Activated naive CD8-positive, alpha-beta T cell treated with anti-CD3 and anti-CD28 coated beads for 36 hours (primary cell): ENCODE data around the gene PDE3B. TPM values are rescaled to one million over a fixed set of nuclear protein-coding genes. Genes with fewer than 3 reads are reported as not detected.
"Not testable (repeated sequence)": the region's sequence is repeated elsewhere in the genome, so short reads cannot be mapped to it uniquely, and the experiment has no call there.

ENCODE experiments used
- DNase-seq: peaks from one replicate; pipeline ENCODE4 v3.0.0; 2021
- H3K27ac Mint-ChIP-seq: one replicate; pipeline ENCODE4 v1.8.0; 2022; ENCODE audit warnings: mild to moderate bottlenecking, moderate library complexity, mixed read lengths
- H3K27me3 Mint-ChIP-seq: one replicate; pipeline ENCODE4 v1.8.0; 2022; ENCODE audit warnings: mild to moderate bottlenecking, mixed read lengths
- H3K36me3 Mint-ChIP-seq: one replicate; pipeline ENCODE4 v1.8.0; 2021; ENCODE audit warnings: mild to moderate bottlenecking, mixed read lengths
- H3K4me1 Mint-ChIP-seq: one replicate; pipeline ENCODE4 v1.8.0; 2021; ENCODE audit warnings: mixed read lengths
- H3K4me3 Mint-ChIP-seq: one replicate; pipeline ENCODE4 v1.8.0; 2022; ENCODE audit warnings: mild to moderate bottlenecking, moderate library complexity, mixed read lengths
- H3K9me3 Mint-ChIP-seq: one replicate; pipeline ENCODE4 v1.8.0; 2022; ENCODE audit warnings: mixed read lengths
- total RNA-seq, 2 experiments: library from RNA; stranded (reverse); gene quantifications; one replicate each; pipeline ENCODE4 v1.2.3, GENCODE V29; 2021

PDE3B gene
- total RNA-seq: 10 to 100 TPM; 44.4 to 46.5 TPM

GRCh38 chr11:14643697-14644225, at the start of gene PDE3B:
PDE3B (plus strand) TSS chr11:14643804; CDS start chr11:14644076, 272 bp downstream.
- peak within 1 kb of the TSS; percentile 85 for H3K4me3 Mint-ChIP-seq
- peaks cover 55% of the 10 kb centered on the region for H3K36me3 Mint-ChIP-seq
- peaks cover 44% of the 10 kb centered on the region for H3K4me1 Mint-ChIP-seq
- peak; percentile 85 for DNase-seq
- no peaks in the 10 kb centered on the region for H3K27me3 Mint-ChIP-seq
- H3K9me3 Mint-ChIP-seq: no peaks in the 10 kb centered on the region
- peak within 1 kb of the TSS; percentile 91 for H3K27ac Mint-ChIP-seq

- H3K27ac Mint-ChIP-seq, H3K4me3 Mint-ChIP-seq, DNase-seq, H3K27me3 Mint-ChIP-seq, H3K4me1 Mint-ChIP-seq: not testable (repeated sequence)
- Mint-ChIP-seq H3K9me3 (peaks cover 57% of the 10 kb centered on the region), H3K36me3 (peaks cover 85% of the 10 kb centered on the region)
Observed at GRCh38 chr11:14595261-14595660, 48.3 kb upstream of the PDE3B start.

DNA sequence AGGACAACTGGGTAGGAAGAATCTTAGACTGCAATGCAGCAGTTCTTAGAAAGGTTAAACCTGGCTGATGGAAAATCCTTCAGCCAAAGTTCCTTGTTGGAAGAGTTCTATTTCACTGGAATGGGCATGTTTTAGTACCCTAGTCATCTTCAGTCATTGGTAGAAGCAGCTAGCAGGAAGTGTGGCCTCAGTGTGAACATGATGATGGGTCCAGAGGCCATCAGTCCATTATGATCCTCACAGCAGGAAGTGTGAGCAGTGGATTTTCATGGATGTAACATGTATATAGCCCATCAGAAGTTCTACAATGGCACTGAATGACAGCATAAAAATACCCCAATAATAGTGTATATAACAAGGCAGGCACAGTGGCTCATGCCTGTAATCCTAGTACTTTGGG, 35.9 kb upstream of the PDE3B start:
- no peak overlapping the region for H3K4me3 Mint-ChIP-seq
- no peaks in the 10 kb centered on the region for H3K27me3 Mint-ChIP-seq
- H3K4me1 Mint-ChIP-seq: peaks cover 13% of the 10 kb centered on the region
- H3K27ac Mint-ChIP-seq: no peak overlapping the region
- DNase-seq: no peak
- H3K9me3 Mint-ChIP-seq: peaks cover 11% of the 10 kb centered on the region
- H3K36me3 Mint-ChIP-seq: peaks cover 85% of the 10 kb centered on the region

GRCh38 chr11:14609902-14610301, 33.7 kb upstream of the PDE3B start:
- Mint-ChIP-seq H3K9me3 (peaks cover 11% of the 10 kb centered on the region), H3K36me3 (peaks cover 78% of the 10 kb centered on the region), H3K27me3 (no peaks in the 10 kb centered on the region), H3K4me1 (peaks cover 23% of the 10 kb centered on the region), H3K27ac (no peak overlapping the region), H3K4me3 (no peak overlapping the region)
- DNase-seq: no peak

GRCh38 chr11:14611939-14612338, 31.7 kb upstream of the PDE3B start:
- peaks cover 4% of the 10 kb centered on the region for H3K9me3 Mint-ChIP-seq
- peak overlapping the region; percentile 12 for H3K27ac Mint-ChIP-seq
- H3K27me3 Mint-ChIP-seq: no peaks in the 10 kb centered on the region
- peaks cover 36% of the 10 kb centered on the region for H3K4me1 Mint-ChIP-seq
- DNase-seq: no peak
- peaks cover 74% of the 10 kb centered on the region for H3K36me3 Mint-ChIP-seq
- H3K4me3 Mint-ChIP-seq: no peak overlapping the region

GRCh38 chr11:14612694-14613093, 30.9 kb upstream of the PDE3B start:
- H3K27me3 Mint-ChIP-seq: no peaks in the 10 kb centered on the region
- no peak overlapping the region for H3K4me3 Mint-ChIP-seq
- DNase-seq: no peak
- no peak overlapping the region for H3K27ac Mint-ChIP-seq
- H3K9me3 Mint-ChIP-seq: peaks cover under 1% of the 10 kb centered on the region
- peaks cover 39% of the 10 kb centered on the region for H3K4me1 Mint-ChIP-seq
- H3K36me3 Mint-ChIP-seq: peaks cover 73% of the 10 kb centered on the region

DNA sequence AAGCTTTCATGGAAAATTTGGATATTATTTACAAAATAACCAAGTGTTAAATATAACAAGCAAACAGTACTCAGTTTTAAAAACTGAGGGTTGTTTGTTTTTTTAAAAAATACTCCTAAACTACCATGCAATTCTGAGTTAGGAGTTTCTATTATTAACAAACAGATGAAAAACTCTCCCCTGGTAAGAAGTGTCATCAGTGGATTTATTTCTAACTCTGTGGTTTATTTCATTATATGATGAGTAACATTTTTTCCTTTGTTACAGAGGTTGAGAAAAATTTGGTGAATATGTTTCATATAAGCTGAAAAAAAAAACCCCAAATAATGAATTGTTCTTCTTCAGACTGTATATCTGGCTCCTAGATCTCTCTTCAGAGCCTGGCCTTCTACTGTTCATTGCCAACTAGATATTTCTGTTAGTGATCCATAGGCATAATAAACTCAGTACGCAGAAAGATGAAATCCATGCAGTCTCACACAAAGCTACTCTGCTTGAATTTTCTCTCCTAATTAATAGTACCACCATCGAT, 29.4 kb upstream of the PDE3B start:
- Mint-ChIP-seq H3K4me1 (peaks cover 49% of the 10 kb centered on the region), H3K36me3 (peaks cover 74% of the 10 kb centered on the region)

DNA sequence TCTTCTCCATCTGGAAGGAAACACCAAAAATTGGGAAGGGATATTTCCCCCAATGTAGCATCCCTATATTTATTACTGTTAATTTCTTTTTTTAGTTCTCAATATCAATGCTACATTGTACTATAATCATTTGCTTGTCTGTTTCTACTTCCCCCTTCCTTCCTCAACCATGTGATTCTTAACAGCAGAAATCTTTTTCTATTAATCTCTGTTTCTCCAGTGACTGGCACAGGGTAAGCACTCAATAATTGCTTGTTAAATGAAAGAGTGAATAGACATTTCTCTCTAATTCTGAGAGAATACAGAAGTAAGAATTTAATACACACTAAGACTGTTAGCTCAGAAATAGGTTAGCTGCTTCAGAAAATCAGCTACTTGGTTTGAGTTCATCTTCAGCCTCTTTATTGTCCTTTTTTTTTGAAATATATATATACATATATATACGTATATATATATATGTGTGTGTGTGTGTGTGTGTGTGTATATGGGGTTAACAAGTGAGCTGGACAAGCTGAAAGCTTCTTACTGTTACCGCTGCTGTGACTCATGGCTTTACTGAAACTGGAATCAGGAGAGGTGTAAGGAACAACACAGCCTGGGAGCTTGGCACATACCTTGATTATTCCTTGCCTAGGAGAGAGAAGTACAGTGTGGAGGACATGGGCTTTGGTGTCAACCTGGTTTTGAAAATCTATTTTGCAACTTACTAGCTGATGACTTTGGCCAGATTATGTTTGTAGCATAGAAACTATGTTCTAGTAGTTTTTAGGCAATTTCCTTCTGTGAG, 26.2 kb upstream of the PDE3B start:
- peaks cover 58% of the 10 kb centered on the region for H3K4me1 Mint-ChIP-seq
- H3K27me3 Mint-ChIP-seq: no peaks in the 10 kb centered on the region
- H3K4me3 Mint-ChIP-seq: no peak overlapping the region
- no peaks in the 10 kb centered on the region for H3K9me3 Mint-ChIP-seq
- H3K36me3 Mint-ChIP-seq: peaks cover 68% of the 10 kb centered on the region
- DNase-seq: no peak
- no peak overlapping the region for H3K27ac Mint-ChIP-seq

More for the DNA sequence above, 29.4 kb upstream of the PDE3B start:
- no peaks in the 10 kb centered on the region for H3K9me3 Mint-ChIP-seq
- no peak overlapping the region for H3K4me3 Mint-ChIP-seq
- no peaks in the 10 kb centered on the region for H3K27me3 Mint-ChIP-seq
- no peak for DNase-seq
- H3K27ac Mint-ChIP-seq: peak overlapping the region; percentile 50

- no peak for DNase-seq
- Mint-ChIP-seq H3K27me3 (no peaks in the 10 kb centered on the region), H3K4me3 (no peak overlapping the region), H3K4me1 (peaks cover 62% of the 10 kb centered on the region), H3K36me3 (peaks cover 71% of the 10 kb centered on the region), H3K9me3 (no peaks in the 10 kb centered on the region), H3K27ac (no peak overlapping the region)
Observed at GRCh38 chr11:14618060-14618459, 25.5 kb upstream of the PDE3B start.

GRCh38 chr11:14619603-14620531, 23.7 kb upstream of the PDE3B start:
- H3K4me1 Mint-ChIP-seq: peaks cover 66% of the 10 kb centered on the region
- H3K36me3 Mint-ChIP-seq: peaks cover 80% of the 10 kb centered on the region
- no peaks in the 10 kb centered on the region for H3K9me3 Mint-ChIP-seq
- no peaks in the 10 kb centered on the region for H3K27me3 Mint-ChIP-seq
- no peak for DNase-seq
- no peak overlapping the region for H3K27ac Mint-ChIP-seq
- H3K4me3 Mint-ChIP-seq: no peak overlapping the region

- Mint-ChIP-seq H3K4me3 (no peak overlapping the region), H3K36me3 (peaks cover 82% of the 10 kb centered on the region), H3K27me3 (no peaks in the 10 kb centered on the region), H3K9me3 (peaks cover 4% of the 10 kb centered on the region), H3K4me1 (peaks cover 71% of the 10 kb centered on the region), H3K27ac (peak overlapping the region; percentile 1)
- DNase-seq: no peak
Observed at GRCh38 chr11:14622223-14622954, 21.2 kb upstream of the PDE3B start.

DNA sequence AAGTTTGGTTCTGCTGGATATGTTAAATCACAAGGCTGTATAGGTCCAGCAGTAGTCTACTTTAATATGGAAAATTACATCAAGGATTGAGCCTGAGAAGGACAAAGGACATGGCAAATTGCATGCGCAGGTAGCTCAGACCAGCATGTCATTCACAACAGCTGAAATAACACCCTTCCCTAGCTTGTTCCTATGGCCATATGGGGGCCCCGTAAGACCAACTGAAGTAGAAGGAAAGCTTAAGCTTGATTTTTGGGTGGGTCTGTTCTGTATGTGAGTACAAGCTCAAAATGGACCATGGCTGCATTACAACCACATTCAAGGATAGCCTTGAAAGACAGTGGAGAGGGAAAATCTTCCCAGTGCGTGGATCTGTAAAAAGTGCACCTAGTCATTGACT, 20.6 kb upstream of the PDE3B start:
- H3K9me3 Mint-ChIP-seq: peaks cover 7% of the 10 kb centered on the region
- H3K27ac Mint-ChIP-seq: no peak overlapping the region
- no peaks in the 10 kb centered on the region for H3K27me3 Mint-ChIP-seq
- H3K4me3 Mint-ChIP-seq: no peak overlapping the region
- H3K4me1 Mint-ChIP-seq: peaks cover 69% of the 10 kb centered on the region
- H3K36me3 Mint-ChIP-seq: peaks cover 81% of the 10 kb centered on the region
- DNase-seq: no peak

GRCh38 chr11:14625586-14626205, 17.9 kb upstream of the PDE3B start:
- H3K4me3 Mint-ChIP-seq: no peak overlapping the region
- peaks cover 7% of the 10 kb centered on the region for H3K9me3 Mint-ChIP-seq
- H3K4me1 Mint-ChIP-seq: peaks cover 55% of the 10 kb centered on the region
- peaks cover 67% of the 10 kb centered on the region for H3K36me3 Mint-ChIP-seq
- H3K27ac Mint-ChIP-seq: peak overlapping the region; percentile 52
- no peak for DNase-seq
- no peaks in the 10 kb centered on the region for H3K27me3 Mint-ChIP-seq

- Mint-ChIP-seq H3K36me3 (peaks cover 70% of the 10 kb centered on the region), H3K27me3 (no peaks in the 10 kb centered on the region), H3K9me3 (peaks cover 12% of the 10 kb centered on the region), H3K27ac (no peak overlapping the region), H3K4me3 (no peak overlapping the region), H3K4me1 (peaks cover 50% of the 10 kb centered on the region)
- DNase-seq: no peak
Observed at GRCh38 chr11:14626650-14627049, 17.0 kb upstream of the PDE3B start.
